ENCODE data around the gene ZBTB47.

- no peak for TF ChIP-seq TAF1 (IDR thresholded peaks at IDR 0.05; ENCODE audit: borderline replicate concordance, insufficient read depth, low read length)
- TF ChIP-seq REST (IDR thresholded peaks at IDR 0.05; ENCODE audit: insufficient read depth in 1 of 2, low read depth in 2 of 2, low read length in 2 of 2): no peak
- no peak for TF ChIP-seq POLR2AphosphoS5 (IDR thresholded peaks at IDR 0.05; ENCODE audit: low read depth, low read length)
- TF ChIP-seq SIN3A (IDR thresholded peaks at IDR 0.05; ENCODE audit: borderline replicate concordance, insufficient read depth, low read length): no peak
- TF ChIP-seq FOXP2 (optimal IDR thresholded peaks at IDR 0.05; ENCODE audit: borderline replicate concordance, extremely low read depth, extremely low read length, insufficient read depth): no peak
These were observed 16.6 kb downstream of the ZBTB47 start for GRCh38 chr3:42670051-42670576.

All from PFSK-1 (cell line).